K562 (cell line): ENCODE measurements around the gene CHRM1. TPM values are rescaled to one million over a fixed set of nuclear protein-coding genes. Genes with fewer than 3 reads are reported as not detected.

ENCODE experiments used
- BRCA1 ChIP-seq, 2 experiments: fragments of 450-650 bp in 1 of 2; sonication (generic) in 1 of 2; formaldehyde crosslinking in 1 of 2; IDR thresholded peaks; 2 replicates each; pipeline versions ENCODE4 v1.5.0 to v1.6.1; 2017 to 2020; ENCODE audit warnings: mild to moderate bottlenecking in 1 of 2, missing genetic modification reagents in 1 of 2
- CHD4 ChIP-seq: fragments of 200-600 bp; sonication (generic); IDR thresholded peaks from 3 replicates; pipeline ENCODE4 v1.6.1; 2012; ENCODE audit warnings: low read depth, mild to moderate bottlenecking, mixed read lengths, low read length, inconsistent platforms; ENCODE audit not compliant: insufficient read depth, insufficient replicate concordance, poor library complexity, severe bottlenecking
- HLTF ChIP-seq: fragments of 450-650 bp; IDR thresholded peaks from 2 replicates; pipeline ENCODE4 v1.6.1; 2016
- JUN ChIP-seq, 2 experiments: sonication (generic) in 1 of 2; formaldehyde crosslinking in 1 of 2; IDR thresholded peaks; 2 replicates each; pipeline versions ENCODE4 v1.6.1 to v1.8.0; 2012 to 2022; ENCODE audit warnings: borderline replicate concordance in 2 of 2, mild to moderate bottlenecking in 2 of 2, improper control_type of control experiment in 1 of 2, low read depth in 1 of 2, low read length in 1 of 2, missing genetic modification reagents in 1 of 2
- KAT2B ChIP-seq: IDR thresholded peaks from one replicate; pipeline ENCODE4 v1.6.1; 2012; ENCODE audit warnings: low read depth, mild to moderate bottlenecking, control low read depth, inconsistent platforms, low read length, moderate library complexity
- MEIS2 ChIP-seq: fragments of 450-650 bp; IDR thresholded peaks from 2 replicates; pipeline ENCODE4 v1.6.1; 2014; ENCODE audit warnings: mild to moderate bottlenecking; ENCODE audit not compliant: partially characterized antibody
- POLR2H ChIP-seq: IDR thresholded peaks from 2 replicates; pipeline ENCODE4 v1.6.1; 2016; ENCODE audit warnings: missing genetic modification characterization, low read depth, mild to moderate bottlenecking, control low read depth, missing compliant biosample characterization, moderate library complexity
- RBM17 ChIP-seq: fragments of 200-400 bp; formaldehyde crosslinking; IDR thresholded peaks from 2 replicates; pipeline ENCODE4 v1.6.1; 2017; ENCODE audit warnings: low read depth, mild to moderate bottlenecking, low read length, borderline replicate concordance
- RNF2 ChIP-seq: sonication (generic); IDR thresholded peaks from 2 replicates; pipeline ENCODE4 v1.6.1; 2016
- TRIM24 ChIP-seq, 2 experiments: fragments of 450-650 bp; IDR thresholded peaks; 2 replicates each; pipeline ENCODE4 v1.6.1; 2016
- YY1 ChIP-seq, 3 experiments: IDR thresholded peaks; 2 replicates each; pipeline ENCODE4 v1.6.1; 2011; ENCODE audit warnings: low read length in 2 of 3, mild to moderate bottlenecking in 2 of 3, moderate library complexity in 2 of 3, borderline replicate concordance in 1 of 3, control low read depth in 1 of 3, low read depth in 1 of 3; ENCODE audit not compliant: insufficient read depth in 3 of 3, insufficient replicate concordance in 2 of 3, control insufficient read depth in 1 of 3, insufficient read length in 1 of 3; ENCODE audit errors: extremely low read depth in 1 of 3
- ZC3H11A ChIP-seq: IDR thresholded peaks from 2 replicates; pipeline ENCODE4 v1.6.1; 2012; ENCODE audit warnings: low read depth, low read length, improper control_type of control experiment
- ZNF124 ChIP-seq: sonication (generic); formaldehyde crosslinking; IDR thresholded peaks from 2 replicates; pipeline ENCODE4 v1.8.1; 2022; ENCODE audit warnings: missing genetic modification reagents
- ZNF232 ChIP-seq: sonication (generic); formaldehyde crosslinking; IDR thresholded peaks from 2 replicates; pipeline ENCODE4 v1.8.0; 2022; ENCODE audit warnings: mild to moderate bottlenecking, missing genetic modification reagents
- ZNF75A ChIP-seq: fragments of 450-650 bp; formaldehyde crosslinking; IDR thresholded peaks from 2 replicates; pipeline ENCODE4 v1.4.0; 2020; ENCODE audit warnings: mild to moderate bottlenecking
- polyA plus RNA-seq, 8 experiments: library from polyadenylated mRNA; depleted of rRNA in 4 of 8; stranded (reverse) in 5 of 8; unstranded in 3 of 8; fragments of >200 nt; fragmentation: Nextera tagmentation in 2 of 8; fragmentation: Illumina TruSeq in 1 of 8; extraction: Ambion mirVana in 2 of 8; extraction: Trizol in 1 of 8; gene quantifications; 2 replicates each; pipeline versions ENCODE4 v1.2.1 to v1.2.3, GENCODE V29; 2011 to 2014; ENCODE audit warnings: inconsistent platforms in 1 of 8, missing spikeins in 1 of 8
- total RNA-seq, 7 experiments: library from RNA; depleted of rRNA in 6 of 7; stranded (reverse); fragments of >200 nt in 6 of 7; fragmentation: Illumina TruSeq in 2 of 7; extraction: Trizol in 2 of 7; gene quantifications; 2 replicates each; pipeline versions ENCODE4 v1.2.1 to v1.2.3, GENCODE V29; 2011 to 2021; ENCODE audit warnings: low replicate concordance in 1 of 7
- TF ChIP-seq, protein P1 (sequence below): fragments of 450-650 bp; IDR thresholded peaks from 2 replicates; pipeline ENCODE4 v1.6.1; 2018; ENCODE audit warnings: mild to moderate bottlenecking, low read depth; ENCODE audit not compliant: partially characterized antibody
- TF ChIP-seq, protein P2 (sequence below): fragments of 450-650 bp; formaldehyde crosslinking; IDR thresholded peaks from 2 replicates; pipeline ENCODE4 v1.4.0; 2020; ENCODE audit warnings: mild to moderate bottlenecking, moderate library complexity
- TF ChIP-seq, protein P3 (sequence below): fragments of 450-650 bp; IDR thresholded peaks from 2 replicates; pipeline ENCODE4 v1.6.1; 2016; ENCODE audit warnings: mild to moderate bottlenecking
- TF ChIP-seq, protein P4 (sequence below): sonication (generic); formaldehyde crosslinking; IDR thresholded peaks from 2 replicates; pipeline ENCODE4 v1.8.0; 2022; ENCODE audit warnings: missing genetic modification reagents, mild to moderate bottlenecking, moderate library complexity, borderline replicate concordance

CHRM1 gene
- total and polyA plus RNA-seq, 9 of the 15 experiments (the other 6 are each of a cell fraction or from before 2014, with no cell fraction given), result not detected

DNA sequence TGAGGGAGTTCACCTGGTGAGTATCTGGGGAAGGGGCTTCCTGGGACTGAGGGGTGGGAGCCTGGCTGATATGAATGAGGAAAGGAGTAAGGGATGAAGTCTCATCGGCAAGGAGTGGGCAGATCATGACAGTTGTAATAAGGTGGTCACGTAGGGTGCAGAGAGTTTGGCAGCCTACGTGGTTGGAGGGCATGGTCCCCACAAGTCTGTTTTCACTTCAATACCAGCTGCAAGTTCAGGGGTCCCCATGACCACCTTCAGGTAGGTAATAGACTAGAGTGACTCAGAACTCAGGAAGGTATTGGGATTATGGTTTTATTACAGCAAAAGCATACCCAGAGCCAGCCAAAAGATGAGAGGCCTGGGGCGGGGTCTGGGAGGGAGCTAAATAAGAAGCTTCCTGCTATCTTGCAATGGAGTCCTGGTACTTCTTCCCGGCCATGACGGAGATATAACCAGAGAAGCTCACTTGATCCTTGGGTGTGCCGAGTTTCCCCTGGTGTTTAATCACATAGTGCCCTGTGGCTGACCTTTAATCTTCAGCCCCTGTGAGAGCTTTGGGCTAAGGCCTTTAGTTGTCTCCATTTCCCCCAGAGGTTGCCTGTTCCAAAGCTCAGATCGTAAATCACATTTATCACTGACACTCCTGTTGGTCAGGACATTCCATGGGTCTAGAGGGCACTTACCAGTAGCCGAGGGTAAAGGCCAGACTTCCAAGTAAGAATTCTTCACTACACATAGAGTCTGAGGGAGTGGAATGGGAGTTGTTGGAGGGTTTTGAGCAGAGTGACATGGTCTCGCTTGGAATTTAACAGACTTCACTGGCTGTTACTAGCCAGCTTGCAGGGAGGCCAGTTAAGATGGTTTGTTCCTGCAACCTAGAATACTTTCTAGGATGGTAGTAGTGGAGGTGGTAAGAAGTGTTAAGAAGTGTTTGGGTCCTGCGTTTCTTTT lies 31.4 kb downstream of the CHRM1 start (continued):
- TF ChIP-seq, protein P1, sequence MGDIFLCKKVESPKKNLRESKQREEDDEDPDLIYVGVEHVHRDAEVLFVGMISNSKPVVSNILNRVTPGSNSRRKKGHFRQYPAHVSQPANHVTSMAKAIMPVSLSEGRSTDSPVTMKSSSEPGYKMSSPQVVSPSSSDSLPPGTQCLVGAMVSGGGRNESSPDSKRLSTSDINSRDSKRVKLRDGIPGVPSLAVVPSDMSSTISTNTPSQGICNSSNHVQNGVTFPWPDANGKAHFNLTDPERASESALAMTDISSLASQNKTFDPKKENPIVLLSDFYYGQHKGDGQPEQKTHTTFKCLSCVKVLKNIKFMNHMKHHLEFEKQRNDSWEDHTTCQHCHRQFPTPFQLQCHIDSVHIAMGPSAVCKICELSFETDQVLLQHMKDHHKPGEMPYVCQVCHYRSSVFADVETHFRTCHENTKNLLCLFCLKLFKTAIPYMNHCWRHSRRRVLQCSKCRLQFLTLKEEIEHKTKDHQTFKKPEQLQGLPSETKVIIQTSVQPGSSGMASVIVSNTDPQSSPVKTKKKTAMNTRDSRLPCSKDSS, result no peak
- TF ChIP-seq, protein P2, sequence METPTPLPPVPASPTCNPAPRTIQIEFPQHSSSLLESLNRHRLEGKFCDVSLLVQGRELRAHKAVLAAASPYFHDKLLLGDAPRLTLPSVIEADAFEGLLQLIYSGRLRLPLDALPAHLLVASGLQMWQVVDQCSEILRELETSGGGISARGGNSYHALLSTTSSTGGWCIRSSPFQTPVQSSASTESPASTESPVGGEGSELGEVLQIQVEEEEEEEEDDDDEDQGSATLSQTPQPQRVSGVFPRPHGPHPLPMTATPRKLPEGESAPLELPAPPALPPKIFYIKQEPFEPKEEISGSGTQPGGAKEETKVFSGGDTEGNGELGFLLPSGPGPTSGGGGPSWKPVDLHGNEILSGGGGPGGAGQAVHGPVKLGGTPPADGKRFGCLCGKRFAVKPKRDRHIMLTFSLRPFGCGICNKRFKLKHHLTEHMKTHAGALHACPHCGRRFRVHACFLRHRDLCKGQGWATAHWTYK (CRISPR knock-in tag), result peak; percentile 82
- TF ChIP-seq TRIM24 (IDR thresholded peaks at IDR 0.05) (peak; percentile 11 to 21; a peak in 3 of 4 replicates), POLR2H (peak; percentile 84), ZNF124 (no peak), HLTF (peak; percentile 71; the same call in 1 of the 2 replicates), KAT2B (no peak), BRCA1 (IDR thresholded peaks at IDR 0.05) (no peak), BRCA1 (CRISPR knock-in tag; IDR thresholded peaks at IDR 0.05) (no peak), YY1 (IDR thresholded peaks at IDR 0.05; ENCODE audit: borderline replicate concordance in 1 of 3, control insufficient read depth in 1 of 3, extremely low read depth in 1 of 3, insufficient read depth in 3 of 3, insufficient read length in 1 of 3, insufficient replicate concordance in 2 of 3, low read depth in 1 of 3, low read length in 2 of 3) (peak in 1 of 3 experiments; percentile 77), CHD4 (no peak), RBM17 (no peak), MEIS2 (peak; percentile 99), RNF2 (peak; percentile 56), JUN (IDR thresholded peaks at IDR 0.05; ENCODE audit: borderline replicate concordance, low read depth, low read length) (no peak), JUN (CRISPR knock-in tag; IDR thresholded peaks at IDR 0.05; ENCODE audit: borderline replicate concordance) (no peak), ZNF75A (CRISPR knock-in tag) (peak; percentile 56; the same call in 1 of the 2 replicates), ZC3H11A (no peak), ZNF232 (no peak)
- TF ChIP-seq, protein P3, sequence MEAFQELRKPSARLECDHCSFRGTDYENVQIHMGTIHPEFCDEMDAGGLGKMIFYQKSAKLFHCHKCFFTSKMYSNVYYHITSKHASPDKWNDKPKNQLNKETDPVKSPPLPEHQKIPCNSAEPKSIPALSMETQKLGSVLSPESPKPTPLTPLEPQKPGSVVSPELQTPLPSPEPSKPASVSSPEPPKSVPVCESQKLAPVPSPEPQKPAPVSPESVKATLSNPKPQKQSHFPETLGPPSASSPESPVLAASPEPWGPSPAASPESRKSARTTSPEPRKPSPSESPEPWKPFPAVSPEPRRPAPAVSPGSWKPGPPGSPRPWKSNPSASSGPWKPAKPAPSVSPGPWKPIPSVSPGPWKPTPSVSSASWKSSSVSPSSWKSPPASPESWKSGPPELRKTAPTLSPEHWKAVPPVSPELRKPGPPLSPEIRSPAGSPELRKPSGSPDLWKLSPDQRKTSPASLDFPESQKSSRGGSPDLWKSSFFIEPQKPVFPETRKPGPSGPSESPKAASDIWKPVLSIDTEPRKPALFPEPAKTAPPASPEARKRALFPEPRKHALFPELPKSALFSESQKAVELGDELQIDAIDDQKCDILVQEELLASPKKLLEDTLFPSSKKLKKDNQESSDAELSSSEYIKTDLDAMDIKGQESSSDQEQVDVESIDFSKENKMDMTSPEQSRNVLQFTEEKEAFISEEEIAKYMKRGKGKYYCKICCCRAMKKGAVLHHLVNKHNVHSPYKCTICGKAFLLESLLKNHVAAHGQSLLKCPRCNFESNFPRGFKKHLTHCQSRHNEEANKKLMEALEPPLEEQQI, result no peak
- TF ChIP-seq, protein P4, sequence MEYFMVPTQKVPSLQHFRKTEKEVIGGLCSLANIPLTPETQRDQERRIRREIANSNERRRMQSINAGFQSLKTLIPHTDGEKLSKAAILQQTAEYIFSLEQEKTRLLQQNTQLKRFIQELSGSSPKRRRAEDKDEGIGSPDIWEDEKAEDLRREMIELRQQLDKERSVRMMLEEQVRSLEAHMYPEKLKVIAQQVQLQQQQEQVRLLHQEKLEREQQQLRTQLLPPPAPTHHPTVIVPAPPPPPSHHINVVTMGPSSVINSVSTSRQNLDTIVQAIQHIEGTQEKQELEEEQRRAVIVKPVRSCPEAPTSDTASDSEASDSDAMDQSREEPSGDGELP (CRISPR knock-in tag), result peak; percentile 10; the same call in 1 of the 2 replicates
